GM12865 (cell line): ENCODE data around the gene CRNKL1.
A peak's percentile ranks its signal among the peaks of the same experiment; 100 is the strongest.

Source experiments
- DNase-seq: peaks from one replicate; pipeline ENCODE4 v3.0.0; 2010; ENCODE audit warnings: low read depth
- H3K4me3 ChIP-seq: 2 replicates; pipeline ENCODE4 v1.5.1; 2011; ENCODE audit warnings: mild to moderate bottlenecking, low read depth, low read length, control low read depth
- TF ChIP-seq, protein P1 (sequence below): IDR thresholded peaks from 2 replicates; pipeline ENCODE4 v1.5.1; 2011; ENCODE audit warnings: low read length, control low read depth, low read depth, inconsistent platforms; ENCODE audit not compliant: insufficient read depth; ENCODE audit errors: missing control alignments

The CRNKL1 gene

DNA sequence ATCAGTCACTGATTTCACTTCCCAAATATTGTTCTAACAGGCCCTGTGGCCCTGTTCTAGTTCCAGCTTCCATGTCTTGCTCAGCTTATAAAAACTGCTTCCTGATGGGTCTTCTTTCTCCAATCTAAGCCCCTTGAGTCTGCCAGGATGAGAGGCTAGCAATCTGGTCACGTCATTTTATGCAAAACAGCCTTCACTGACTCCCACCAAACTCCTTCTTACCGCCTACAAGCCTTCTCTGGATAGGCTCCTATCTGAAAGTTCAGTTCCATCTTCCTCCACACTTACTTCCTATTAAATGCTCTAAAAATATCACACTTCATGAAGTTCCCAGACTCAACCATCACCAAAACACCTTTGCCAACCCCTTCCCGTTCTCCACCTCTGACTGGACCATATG, 15.5 kb downstream of the CRNKL1 start:
- DNase-seq = no peak
- TF ChIP-seq, protein P1, sequence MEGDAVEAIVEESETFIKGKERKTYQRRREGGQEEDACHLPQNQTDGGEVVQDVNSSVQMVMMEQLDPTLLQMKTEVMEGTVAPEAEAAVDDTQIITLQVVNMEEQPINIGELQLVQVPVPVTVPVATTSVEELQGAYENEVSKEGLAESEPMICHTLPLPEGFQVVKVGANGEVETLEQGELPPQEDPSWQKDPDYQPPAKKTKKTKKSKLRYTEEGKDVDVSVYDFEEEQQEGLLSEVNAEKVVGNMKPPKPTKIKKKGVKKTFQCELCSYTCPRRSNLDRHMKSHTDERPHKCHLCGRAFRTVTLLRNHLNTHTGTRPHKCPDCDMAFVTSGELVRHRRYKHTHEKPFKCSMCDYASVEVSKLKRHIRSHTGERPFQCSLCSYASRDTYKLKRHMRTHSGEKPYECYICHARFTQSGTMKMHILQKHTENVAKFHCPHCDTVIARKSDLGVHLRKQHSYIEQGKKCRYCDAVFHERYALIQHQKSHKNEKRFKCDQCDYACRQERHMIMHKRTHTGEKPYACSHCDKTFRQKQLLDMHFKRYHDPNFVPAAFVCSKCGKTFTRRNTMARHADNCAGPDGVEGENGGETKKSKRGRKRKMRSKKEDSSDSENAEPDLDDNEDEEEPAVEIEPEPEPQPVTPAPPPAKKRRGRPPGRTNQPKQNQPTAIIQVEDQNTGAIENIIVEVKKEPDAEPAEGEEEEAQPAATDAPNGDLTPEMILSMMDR = no peak
- no peak overlapping the region for H3K4me3 ChIP-seq

DNA sequence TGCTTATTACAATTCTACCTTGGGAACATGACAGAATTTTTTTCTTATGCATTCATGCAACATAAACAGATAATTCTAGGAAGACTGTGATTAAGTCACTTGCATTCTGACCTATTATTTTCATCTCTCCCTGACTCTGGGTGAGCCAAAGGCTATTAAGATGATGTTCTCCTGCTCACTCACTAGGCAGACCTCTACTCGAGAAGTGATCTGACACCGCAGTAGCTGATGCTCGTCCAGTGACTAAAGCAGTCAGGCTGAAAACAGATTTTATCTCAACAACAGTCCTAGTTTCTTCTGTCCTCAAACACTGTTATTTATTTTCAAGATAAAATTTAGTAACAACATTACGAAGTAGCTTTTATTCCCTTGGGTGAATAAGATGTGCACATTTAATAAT, 17.8 kb downstream of the CRNKL1 start:
- DNase-seq = no peak
- no peak overlapping the region for H3K4me3 ChIP-seq
- TF ChIP-seq, protein P1 = no peak

DNA sequence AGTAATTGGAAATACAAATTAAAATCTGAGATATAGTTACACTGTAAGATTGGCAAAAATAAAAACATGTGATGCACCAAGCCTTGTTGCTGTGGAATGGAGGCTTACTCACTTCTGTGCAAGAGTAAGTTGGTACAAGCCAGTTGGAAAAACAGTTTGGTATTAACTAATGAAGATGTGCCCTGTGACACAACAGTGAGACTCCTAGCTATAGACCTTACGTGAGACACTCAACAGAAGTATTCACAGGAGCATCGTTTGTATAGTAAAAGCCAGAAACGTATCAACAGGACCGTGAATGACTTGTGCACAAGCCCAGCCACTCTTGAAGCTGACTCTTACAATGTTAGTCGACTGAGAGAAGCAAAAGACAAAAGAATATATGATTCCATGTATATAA, 20.5 kb downstream of the CRNKL1 start:
- no peak for DNase-seq
- TF ChIP-seq, protein P1 = no peak
- H3K4me3 ChIP-seq = no peak overlapping the region

DNA sequence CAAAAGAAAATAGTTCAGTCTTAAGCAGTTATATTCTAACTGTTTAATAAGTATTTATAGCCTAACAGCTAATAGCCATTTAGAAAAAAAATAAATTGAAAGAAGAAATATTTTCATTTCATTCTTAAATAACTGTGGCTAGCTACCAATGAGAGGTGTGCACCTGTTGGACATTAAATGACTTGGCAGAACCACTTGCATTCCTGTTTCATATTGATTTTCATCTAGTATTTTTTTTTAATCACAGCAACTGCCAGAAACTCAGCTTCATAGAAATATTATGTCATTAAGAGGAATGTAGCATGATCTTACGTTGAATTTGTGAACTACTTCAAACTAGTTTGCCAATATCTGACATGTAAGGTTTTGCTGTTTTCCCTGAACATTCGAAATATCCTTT, 25.0 kb downstream of the CRNKL1 start:
- TF ChIP-seq, protein P1 = no peak
- no peak for DNase-seq
- H3K4me3 ChIP-seq = no peak overlapping the region

DNA sequence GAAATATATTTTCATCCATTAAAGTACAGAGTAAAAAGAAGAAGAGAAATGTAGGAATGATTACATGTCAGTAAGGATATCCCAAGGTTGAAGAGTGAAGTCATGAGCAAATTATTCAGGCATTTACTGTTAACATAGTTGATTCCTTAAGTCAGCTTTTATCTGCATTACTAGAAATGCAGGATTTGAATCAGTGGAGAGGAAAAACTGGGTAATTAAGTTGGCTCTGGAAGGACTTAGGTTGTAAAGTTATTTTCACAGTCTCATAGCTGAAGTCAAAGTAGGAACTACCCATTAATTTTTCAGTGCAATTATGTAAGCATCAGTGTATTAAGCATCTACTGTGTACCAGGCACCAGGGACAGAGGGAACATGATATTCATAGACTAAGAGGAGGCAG, 27.3 kb downstream of the CRNKL1 start:
- TF ChIP-seq, protein P1 = no peak
- no peak for DNase-seq

DNA sequence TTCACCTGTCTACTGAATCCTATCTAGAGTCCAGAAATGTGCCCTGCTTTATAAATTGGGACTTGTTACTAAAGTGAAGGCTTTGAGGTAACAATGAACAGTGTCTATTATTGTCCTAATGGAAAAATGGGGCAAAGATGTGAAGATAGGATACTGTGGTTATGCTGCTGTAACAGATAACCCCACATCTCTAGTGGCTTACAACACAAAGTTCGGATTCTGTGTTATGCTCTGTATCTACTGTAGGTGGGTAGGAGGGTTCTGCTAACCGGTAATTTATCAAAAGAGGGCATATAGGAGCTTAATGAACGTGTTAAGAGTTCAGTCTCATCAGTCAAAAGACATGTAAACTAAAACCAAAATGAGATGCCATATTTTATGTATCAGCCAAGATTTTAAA, 28.9 kb downstream of the CRNKL1 start:
- no peak overlapping the region for H3K4me3 ChIP-seq
- no peak for DNase-seq
- TF ChIP-seq, protein P1 = no peak

More for the DNA sequence above, 27.3 kb downstream of the CRNKL1 start:
- H3K4me3 ChIP-seq = no peak overlapping the region

DNA sequence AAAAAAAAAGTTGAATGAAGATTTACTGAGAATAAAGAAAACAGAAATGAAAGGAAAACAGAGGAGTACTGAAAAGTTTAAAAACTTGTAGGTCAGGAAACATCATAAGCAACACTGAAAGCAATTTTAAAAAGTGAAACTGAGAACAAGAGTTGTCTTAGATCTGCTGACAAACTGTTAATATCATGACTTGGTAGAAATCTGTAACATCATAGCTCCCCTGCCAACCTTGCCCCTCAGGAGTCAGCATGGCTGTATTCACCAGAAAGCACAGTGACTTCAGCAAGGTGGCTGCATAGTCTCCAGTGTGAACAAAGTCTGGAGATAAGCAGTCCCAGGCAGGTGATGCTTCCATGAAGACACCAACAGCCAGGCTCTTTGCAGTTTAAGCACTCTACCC, 29.8 kb downstream of the CRNKL1 start:
- TF ChIP-seq, protein P1 = no peak
- peak; percentile 55 for DNase-seq
- no peak overlapping the region for H3K4me3 ChIP-seq
